Mesothelial cell of epicardium (in vitro differentiated cells): ENCODE measurements around the gene STH. TPM values are rescaled to one million over a fixed set of nuclear protein-coding genes. Genes with fewer than 3 reads are reported as not detected.

ENCODE experiments used
- DNase-seq, 2 experiments: peaks; one replicate each; pipeline ENCODE4 v3.0.0; 2021; ENCODE audit warnings: low spot score in 2 of 2; ENCODE audit not compliant: unreplicated experiment in 2 of 2
- H3K27ac Mint-ChIP-seq: 2 replicates; pipeline ENCODE4 v1.8.0; 2021; ENCODE audit warnings: mixed read lengths
- H3K27me3 Mint-ChIP-seq: 2 replicates; pipeline ENCODE4 v1.8.0; 2021; ENCODE audit warnings: low read depth, mixed read lengths
- H3K36me3 Mint-ChIP-seq: 2 replicates; pipeline ENCODE4 v1.8.0; 2021; ENCODE audit warnings: mixed read lengths
- H3K4me1 Mint-ChIP-seq: 2 replicates; pipeline ENCODE4 v1.8.0; 2021; ENCODE audit warnings: mixed read lengths
- H3K4me3 Mint-ChIP-seq: 2 replicates; pipeline ENCODE4 v1.8.0; 2021; ENCODE audit warnings: mild to moderate bottlenecking, moderate library complexity, mixed read lengths
- H3K9me3 Mint-ChIP-seq: 2 replicates; pipeline ENCODE4 v1.8.0; 2021; ENCODE audit warnings: mixed read lengths
- total RNA-seq: library from RNA; stranded (reverse); gene quantifications from 3 replicates; pipeline ENCODE4 v1.2.1, GENCODE V29; 2021
- TF ChIP-seq, protein P1 (sequence below): fragments of 200-600 bp; sonication (generic); IDR thresholded peaks from one replicate; pipeline ENCODE4 v1.5.0; 2021; ENCODE audit warnings: antibody characterized with exemption; ENCODE audit not compliant: unreplicated experiment

The STH gene, protein sequence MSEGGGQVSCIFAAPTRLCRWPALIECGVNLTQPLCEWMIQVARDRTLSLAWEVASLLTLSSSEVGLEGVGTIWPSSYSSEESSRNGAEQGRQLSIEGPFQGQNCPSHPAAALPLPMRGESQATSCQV
- not detected in 3 replicates for total RNA-seq

- Mint-ChIP-seq H3K36me3 (no peaks in the 10 kb centered on the region), H3K9me3 (no peaks in the 10 kb centered on the region), H3K27me3 (no peaks in the 10 kb centered on the region), H3K4me3 (no peak within 1 kb of the TSS), H3K27ac (no peak within 1 kb of the TSS), H3K4me1 (no peaks in the 10 kb centered on the region)
- DNase-seq = no peak
- TF ChIP-seq, protein P1, sequence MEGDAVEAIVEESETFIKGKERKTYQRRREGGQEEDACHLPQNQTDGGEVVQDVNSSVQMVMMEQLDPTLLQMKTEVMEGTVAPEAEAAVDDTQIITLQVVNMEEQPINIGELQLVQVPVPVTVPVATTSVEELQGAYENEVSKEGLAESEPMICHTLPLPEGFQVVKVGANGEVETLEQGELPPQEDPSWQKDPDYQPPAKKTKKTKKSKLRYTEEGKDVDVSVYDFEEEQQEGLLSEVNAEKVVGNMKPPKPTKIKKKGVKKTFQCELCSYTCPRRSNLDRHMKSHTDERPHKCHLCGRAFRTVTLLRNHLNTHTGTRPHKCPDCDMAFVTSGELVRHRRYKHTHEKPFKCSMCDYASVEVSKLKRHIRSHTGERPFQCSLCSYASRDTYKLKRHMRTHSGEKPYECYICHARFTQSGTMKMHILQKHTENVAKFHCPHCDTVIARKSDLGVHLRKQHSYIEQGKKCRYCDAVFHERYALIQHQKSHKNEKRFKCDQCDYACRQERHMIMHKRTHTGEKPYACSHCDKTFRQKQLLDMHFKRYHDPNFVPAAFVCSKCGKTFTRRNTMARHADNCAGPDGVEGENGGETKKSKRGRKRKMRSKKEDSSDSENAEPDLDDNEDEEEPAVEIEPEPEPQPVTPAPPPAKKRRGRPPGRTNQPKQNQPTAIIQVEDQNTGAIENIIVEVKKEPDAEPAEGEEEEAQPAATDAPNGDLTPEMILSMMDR = no peak
These were observed at the start of gene STH for GRCh38 chr17:45998987-45999899. STH (plus strand) TSS chr17:45999250; CDS start chr17:45999280, 30 bp downstream.

DNA sequence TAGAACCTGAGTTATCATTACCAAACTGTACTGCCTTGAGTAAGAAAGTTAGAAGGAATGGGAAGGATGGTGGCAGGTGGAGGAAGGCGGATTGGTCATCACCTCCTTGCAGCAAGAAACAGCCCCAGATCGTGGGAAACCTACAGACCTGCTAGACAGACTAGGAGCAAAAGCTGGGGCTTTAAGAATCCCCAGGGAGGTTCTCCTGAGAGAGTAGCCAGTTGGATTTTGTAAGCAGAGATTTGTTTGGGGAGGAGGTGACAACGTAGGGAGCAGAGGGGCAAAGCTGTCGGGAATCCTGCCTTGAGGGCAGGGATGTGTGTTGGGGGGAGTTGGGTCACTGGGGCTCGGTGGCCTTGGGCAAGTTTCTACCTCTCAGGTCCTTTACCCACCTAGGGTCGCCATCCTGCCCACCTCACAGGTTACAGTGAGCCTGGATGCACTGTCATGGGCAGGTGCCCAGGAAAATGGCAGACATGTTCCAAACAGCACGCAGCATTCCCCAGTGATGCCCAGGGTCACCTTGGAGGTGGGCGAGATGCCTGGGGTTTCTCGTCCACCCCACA is 49.2 kb upstream of the STH start:
- no peak for DNase-seq
- no peak overlapping the region for H3K4me3 Mint-ChIP-seq
- H3K36me3 Mint-ChIP-seq = no peaks in the 10 kb centered on the region
- no peak overlapping the region for H3K27ac Mint-ChIP-seq
- H3K9me3 Mint-ChIP-seq = no peaks in the 10 kb centered on the region
- H3K4me1 Mint-ChIP-seq = peaks cover 6% of the 10 kb centered on the region
- H3K27me3 Mint-ChIP-seq = peaks cover 24% of the 10 kb centered on the region
- TF ChIP-seq, protein P1 = no peak

DNA sequence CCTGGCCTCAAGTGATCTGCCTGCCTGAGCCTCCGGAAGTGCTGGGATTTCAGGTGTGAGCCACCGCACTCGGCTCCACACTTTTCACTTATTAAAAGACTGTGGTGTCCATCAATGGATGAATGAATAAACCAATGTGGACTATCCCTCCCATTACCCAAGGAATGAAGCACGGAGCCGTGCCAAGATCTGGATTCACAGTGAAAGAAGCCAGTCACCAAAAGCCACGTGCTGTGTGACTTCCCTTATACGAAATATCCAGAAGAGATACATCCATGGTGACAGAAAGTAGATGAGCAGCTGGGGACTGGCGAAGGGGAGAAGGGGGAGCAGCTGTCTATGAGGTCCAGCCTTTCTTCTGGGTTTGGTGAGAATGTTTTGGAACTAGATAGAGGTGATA is 48.2 kb upstream of the STH start:
- TF ChIP-seq, protein P1 = no peak
- DNase-seq = no peak
- H3K9me3 Mint-ChIP-seq = no peaks in the 10 kb centered on the region
- peaks cover 27% of the 10 kb centered on the region for H3K27me3 Mint-ChIP-seq
- no peak overlapping the region for H3K27ac Mint-ChIP-seq
- peaks cover 6% of the 10 kb centered on the region for H3K4me1 Mint-ChIP-seq
- H3K4me3 Mint-ChIP-seq = no peak overlapping the region
- H3K36me3 Mint-ChIP-seq = no peaks in the 10 kb centered on the region

- Mint-ChIP-seq H3K9me3 (no peaks in the 10 kb centered on the region), H3K4me1 (peaks cover 6% of the 10 kb centered on the region), H3K36me3 (no peaks in the 10 kb centered on the region), H3K27me3 (peaks cover 27% of the 10 kb centered on the region), H3K4me3 (no peak overlapping the region), H3K27ac (no peak overlapping the region)
- TF ChIP-seq, protein P1 = no peak
- no peak for DNase-seq
These were observed 47.6 kb upstream of the STH start for GRCh38 chr17:45951403-45951802.

DNA sequence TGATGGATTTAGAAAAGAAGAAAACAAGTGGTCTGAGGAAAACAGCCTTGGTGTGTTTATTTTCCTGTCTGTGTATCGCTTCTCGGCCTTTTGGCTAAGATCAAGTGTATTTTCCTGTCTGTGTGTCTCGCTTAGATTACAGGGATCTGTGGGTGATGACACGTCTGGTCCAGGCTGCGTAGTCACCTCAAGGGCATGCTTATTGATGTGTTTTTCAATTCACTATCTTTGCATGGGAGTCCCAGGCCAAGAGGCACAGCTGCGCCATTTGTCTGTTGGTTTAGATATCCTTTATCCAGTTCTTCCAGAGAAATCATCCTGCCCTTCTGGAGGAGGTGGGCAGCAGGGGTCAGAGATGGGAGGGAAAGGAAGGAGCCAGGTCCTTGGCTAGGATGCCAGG is 47.1 kb upstream of the STH start:
- peaks cover 6% of the 10 kb centered on the region for H3K4me1 Mint-ChIP-seq
- no peaks in the 10 kb centered on the region for H3K36me3 Mint-ChIP-seq
- TF ChIP-seq, protein P1 = no peak
- H3K27me3 Mint-ChIP-seq = peaks cover 27% of the 10 kb centered on the region
- no peaks in the 10 kb centered on the region for H3K9me3 Mint-ChIP-seq
- H3K4me3 Mint-ChIP-seq = no peak overlapping the region
- no peak for DNase-seq
- H3K27ac Mint-ChIP-seq = no peak overlapping the region
